HG03025 (cell line): ENCODE measurements around the gene PRPF6.
A peak's percentile ranks its signal among the peaks of the same experiment; 100 is the strongest.

Experiments used
- ATAC-seq: cut with Tn5 transposase; IDR thresholded peaks from one replicate; pipeline ENCODE4 v1.9.1; 2021; ENCODE audit warnings: mild to moderate bottlenecking, moderate library complexity; ENCODE audit not compliant: unreplicated experiment, low FRiP score

The PRPF6 gene, protein sequence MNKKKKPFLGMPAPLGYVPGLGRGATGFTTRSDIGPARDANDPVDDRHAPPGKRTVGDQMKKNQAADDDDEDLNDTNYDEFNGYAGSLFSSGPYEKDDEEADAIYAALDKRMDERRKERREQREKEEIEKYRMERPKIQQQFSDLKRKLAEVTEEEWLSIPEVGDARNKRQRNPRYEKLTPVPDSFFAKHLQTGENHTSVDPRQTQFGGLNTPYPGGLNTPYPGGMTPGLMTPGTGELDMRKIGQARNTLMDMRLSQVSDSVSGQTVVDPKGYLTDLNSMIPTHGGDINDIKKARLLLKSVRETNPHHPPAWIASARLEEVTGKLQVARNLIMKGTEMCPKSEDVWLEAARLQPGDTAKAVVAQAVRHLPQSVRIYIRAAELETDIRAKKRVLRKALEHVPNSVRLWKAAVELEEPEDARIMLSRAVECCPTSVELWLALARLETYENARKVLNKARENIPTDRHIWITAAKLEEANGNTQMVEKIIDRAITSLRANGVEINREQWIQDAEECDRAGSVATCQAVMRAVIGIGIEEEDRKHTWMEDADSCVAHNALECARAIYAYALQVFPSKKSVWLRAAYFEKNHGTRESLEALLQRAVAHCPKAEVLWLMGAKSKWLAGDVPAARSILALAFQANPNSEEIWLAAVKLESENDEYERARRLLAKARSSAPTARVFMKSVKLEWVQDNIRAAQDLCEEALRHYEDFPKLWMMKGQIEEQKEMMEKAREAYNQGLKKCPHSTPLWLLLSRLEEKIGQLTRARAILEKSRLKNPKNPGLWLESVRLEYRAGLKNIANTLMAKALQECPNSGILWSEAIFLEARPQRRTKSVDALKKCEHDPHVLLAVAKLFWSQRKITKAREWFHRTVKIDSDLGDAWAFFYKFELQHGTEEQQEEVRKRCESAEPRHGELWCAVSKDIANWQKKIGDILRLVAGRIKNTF

DNA sequence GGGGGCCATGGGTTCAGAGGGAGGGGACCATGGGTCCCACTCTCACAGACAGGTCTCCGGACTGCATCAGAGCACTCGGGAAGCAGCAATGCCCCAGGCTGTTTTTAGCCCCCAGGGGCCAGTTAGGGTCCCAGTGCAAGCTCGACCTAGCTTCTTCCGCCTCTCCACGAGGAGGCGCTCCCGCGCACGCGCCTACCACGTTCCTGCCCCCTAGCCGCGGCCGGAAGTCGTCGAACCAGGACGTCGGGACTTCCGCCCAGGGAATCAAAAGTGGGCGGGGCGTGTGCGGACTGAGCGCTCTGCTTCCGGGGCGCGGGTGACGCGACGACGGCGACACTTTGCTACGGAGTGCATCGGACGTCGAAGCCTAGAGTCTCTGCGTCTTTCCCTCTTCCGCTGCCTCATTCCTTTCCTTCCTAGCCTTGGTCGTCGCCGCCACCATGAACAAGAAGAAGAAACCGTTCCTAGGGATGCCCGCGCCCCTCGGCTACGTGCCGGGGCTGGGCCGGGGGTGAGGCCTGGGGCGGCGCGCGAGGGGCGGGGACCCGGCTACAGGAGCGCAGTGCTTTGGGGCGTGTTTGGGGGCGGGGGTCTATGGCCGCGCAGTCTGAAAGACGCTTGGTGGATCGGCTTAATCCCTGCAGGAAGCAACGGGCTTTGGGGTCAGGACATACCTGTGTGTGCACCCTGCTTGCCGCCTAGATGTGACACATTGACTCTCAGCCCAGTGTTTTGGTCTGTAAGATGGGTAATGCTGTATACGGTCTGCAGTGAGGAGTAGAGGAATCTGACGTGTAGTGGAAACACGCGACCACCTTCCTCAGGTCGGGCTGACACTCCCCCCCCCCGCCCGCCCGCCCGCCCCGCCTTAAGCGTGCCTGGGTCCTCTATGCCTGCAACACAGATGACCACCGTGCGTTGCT is at the start of gene PRPF6:
PRPF6 (plus strand) TSS at position 327 of the 923 bp plus-strand sequence; CDS start at position 441, 114 bp downstream.
- peak; percentile 51 for ATAC-seq

DNA sequence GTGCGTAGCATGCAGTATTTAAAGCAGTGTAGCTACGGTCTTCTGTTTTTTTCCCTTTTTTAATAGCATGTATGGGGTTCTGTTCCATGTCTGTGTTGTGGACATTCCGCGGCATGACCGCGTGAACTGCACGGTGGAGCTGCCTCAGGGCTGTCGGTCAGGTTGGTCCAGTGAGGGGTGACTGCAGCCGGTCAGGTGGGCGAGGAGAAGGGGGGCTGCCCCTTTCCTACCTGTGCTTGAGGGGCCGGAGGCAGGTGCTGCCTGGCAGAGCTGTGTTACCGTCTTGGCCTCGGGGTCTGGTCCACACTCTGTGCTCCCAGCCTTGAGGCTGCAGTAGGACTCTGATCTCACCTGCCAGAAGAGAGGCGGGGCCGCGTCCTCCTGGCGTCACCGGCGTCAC is 49.2 kb upstream of the PRPF6 start:
- no peak for ATAC-seq

DNA sequence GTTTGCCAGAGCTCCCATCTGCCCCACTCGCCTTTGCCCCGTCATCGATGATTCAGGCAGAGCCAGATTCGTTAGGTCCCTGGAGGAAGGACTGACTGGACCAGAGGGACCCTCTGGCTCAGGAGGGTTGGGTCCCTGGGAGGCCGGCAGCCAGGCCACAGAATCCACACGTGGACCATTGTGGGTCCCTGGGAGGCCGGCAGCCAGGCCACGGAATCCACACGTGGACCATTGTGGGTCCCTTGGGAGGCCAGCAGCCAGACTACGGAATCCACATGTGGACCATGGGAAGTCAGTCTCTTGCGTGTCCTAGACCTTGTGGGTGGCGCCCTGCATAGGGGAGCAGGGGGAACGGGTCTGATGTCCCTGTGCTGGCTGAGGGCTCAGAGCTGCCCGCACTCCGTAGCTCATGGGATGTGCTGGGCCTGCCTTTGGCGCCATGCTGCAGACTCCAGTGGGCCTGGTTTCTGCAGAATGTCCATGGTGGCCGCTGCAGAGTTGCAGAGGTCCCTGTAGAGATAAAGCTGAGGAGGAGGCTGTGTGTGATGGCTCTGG is 48.2 kb upstream of the PRPF6 start:
- ATAC-seq: no peak

DNA sequence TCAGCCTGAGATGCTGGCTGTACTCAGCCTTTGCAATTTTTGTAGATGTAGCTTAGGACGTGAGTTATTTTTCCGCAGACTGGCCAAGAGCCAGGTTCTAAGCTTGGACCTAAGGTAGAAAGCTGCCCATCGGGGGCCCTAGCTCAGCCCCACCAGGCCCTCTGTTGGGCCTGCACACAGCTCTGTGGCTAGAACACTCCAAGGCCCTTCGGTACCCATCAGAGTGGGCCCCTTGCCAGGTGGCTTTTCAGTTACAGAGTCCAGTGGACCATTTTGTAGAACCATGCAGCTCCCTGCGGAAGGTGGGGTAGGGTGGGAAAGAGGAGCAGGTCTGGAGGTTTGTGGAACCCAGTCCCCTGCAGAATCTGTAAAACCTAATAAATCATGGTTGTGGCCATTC is 47.3 kb upstream of the PRPF6 start:
- ATAC-seq: no peak

DNA sequence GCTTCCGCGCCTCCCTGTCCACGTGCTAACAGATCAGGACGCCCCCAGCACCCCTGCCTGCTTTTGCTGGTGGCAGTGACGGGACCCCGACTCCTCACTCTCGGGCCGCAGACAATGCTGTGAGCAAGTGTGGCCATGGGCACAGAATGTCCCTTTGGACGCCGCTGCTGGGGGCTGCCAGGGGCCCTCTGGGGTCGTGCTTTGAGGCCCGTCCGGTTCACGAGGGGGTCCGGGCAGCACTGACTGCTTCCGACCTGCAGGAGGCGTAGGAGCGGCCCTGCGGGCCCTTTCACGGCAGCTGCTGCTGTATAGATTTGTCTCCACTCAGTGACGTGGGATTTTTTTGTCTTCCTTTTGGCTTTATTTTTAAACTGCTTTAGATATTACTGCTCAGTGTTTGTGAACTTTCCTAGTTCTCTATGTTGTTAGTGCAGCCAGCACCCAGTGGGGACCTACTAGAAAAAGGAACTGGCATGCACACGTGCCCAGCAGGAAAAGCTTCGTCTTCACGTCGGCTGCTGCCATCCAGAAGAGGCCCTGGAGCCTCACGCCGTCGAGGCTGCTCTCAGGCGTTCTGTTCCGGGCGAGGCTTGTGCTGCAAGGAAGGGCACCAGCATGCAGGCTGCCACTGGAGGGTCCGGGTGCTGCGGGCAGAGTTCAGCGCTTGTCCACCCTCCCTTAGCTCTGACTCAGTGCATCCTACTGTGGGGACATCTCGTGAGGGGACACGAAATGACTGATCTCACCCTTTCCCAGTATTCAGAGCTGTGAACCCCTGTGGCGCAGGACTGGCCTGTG is 46.5 kb upstream of the PRPF6 start:
- no peak for ATAC-seq

DNA sequence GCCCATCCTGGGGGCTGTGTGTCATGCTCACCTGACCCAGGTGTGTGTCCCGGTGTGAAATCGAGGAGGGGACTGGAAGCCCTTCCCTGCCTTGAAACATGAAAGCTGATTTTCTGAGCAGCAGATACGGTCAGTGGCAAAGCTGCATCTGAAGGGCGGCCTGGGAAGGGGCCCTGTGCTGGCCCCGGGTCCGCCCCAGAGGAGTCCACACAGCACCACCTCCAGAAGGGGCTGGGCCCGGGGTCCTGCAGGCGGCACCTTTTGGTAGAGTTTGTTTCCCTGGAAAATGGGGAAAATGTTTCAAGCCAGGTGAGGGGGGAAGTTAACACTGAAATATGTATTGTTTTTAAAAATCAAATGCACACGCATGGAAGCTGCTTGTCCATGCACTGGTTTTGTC is 45.5 kb upstream of the PRPF6 start:
- no peak for ATAC-seq

DNA sequence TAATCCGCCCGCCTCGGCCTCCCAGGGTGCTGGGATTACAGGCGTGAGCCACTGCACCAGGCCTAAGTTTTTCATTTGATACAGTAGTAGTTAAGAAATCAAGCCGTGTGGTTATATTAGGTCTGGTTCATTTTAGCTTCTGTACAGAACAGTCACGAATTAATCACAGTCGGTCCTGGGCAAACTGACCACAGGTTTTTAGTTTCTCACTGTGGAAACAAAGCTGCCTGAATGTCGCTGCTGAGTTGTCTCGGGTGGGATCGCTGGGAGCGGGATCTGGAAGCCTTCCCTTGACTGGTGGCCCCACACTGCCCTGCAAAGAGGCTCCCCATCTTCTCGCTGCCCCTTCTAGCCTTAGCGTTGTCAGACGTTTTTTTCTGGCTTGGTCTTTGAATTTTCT is 43.3 kb upstream of the PRPF6 start:
- ATAC-seq: no peak

DNA sequence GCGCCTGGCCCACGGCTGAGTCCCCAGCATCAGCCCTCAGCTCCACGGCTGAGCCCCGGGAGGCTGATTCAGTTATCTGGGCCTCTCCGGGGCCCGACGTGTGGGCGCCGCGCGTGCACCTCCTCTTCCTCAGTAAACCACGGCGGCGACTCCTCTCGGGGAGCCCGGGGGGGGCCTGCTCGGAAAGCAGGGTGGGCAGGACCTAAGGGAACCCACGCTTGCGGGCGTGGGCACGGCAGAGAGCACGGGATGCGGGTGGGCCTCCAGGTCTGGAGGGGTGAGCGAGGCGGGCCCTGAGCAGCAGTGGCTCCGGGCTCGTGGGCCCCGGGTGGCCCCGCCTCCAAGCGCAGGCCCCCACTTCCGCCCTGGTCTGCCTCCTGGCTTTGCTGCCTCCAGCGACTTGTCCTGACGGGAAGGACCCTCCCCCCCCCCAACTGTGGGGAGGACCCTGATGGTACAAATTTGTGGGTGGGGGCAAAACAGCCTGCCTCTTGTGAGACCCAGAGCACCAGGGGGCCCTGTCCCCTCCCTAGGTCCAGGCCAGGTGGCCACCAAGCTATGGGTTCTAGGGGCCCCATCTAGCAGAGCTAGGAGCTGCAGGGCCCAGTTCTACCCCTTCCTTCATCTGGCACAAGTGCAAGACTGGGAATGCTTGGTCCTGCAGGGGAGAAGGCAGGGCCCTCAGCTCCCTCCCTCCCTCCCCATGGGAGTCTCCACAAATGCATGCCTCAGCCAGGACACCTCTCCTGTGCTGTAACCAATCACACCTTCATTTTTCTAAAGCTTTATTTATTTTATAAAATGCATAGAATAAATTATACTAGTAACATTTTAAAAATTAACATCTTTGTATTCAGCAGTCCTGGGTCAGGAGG is 41.6 kb upstream of the PRPF6 start:
- no peak for ATAC-seq

DNA sequence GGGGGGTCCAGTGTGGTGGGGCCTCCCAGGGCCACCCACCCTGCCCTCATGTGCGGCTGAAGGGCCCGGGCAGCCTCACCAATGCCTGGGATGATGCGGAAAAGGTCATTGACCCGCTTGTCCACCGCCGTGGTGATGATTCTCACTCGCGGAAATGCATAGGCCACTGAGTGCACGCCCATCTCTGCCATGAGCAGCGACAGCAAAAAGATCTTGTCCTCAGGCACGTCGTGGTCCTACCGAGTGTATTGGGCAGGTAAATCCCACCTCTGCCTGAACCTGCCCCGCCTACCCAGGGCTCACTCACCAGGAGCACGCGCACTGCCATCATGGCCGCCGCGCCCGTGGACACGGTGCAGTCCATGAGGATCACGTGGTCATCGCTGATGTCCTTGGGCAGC is 40.9 kb upstream of the PRPF6 start:
- no peak for ATAC-seq

DNA sequence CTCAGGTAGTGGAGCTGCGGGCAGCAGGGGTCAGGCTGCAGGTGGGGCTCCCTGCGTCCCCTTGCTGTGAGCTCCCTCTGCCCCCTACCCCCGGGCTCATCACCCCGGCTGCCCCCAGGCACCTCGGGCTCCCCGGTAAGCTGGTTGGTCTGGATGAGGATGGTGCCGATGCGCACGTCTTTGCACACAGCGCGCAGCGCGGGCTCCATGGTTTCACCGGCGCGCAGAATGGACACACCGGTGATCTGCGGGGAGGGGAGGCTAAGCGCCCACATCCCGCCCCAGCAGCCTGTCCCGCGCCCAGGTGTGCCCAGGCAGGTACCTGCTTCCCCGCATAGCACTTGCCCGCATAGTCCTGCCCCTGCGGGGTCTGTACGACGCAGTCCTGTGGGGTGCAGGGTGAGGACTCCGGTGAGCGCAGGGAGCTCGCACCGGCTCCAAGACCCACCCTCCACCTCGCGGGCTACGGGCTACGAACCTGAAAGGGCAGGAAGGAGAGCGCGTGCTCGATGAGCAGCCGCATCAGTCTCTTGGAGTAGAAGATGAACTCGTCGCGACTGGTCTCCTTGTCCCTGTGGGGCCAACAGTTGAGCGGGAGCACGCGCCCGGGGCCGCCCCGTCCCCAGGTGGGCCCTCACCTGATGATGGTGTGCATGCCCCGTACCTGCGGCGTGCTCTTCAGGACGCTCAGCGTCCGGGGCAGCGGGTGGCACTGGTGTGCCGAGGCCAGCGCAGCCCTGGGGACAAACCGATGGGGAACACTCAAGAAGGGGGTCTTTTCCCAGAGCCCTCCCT is 40.3 kb upstream of the PRPF6 start:
- ATAC-seq: no peak

DNA sequence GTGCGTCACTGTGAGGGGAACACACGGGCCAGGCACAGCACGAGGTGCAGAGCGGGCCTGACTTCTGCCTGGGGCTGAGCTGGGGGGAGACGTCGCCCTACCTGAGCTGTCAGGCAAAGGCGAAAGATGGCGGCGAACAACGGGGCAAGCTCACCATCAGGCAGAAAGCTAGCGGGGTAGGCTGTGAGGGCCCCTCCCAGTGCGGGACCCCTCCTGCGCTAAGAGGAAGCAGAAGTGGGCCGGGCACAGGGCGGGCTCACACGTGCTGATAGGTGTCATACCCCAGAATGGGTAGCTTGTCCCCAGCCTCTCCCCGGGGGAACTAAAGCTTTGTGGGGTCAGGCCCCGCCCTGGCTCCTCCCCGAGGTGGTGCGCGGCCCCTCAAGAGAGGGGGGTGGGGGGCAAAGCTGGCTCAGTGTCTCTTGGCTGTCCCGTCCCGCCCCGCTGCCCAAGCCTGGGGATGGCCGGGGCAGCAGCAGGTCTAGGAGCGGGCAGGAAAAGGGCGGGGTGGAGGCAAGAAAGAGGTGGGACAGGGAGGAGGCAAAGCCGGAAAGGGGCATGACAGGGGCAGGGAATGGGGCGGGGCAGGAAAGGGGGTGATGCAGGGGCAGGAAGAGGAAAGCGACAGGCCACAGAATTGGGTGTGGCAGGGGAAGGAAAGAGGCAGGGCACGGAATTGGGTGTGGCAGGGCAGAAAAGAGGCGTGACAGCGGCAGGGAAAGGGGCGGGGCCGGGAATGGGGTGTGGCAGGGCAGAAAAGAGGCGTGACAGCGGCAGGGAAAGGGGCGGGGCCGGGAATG is 39.5 kb upstream of the PRPF6 start:
- ATAC-seq: peak; percentile 32

DNA sequence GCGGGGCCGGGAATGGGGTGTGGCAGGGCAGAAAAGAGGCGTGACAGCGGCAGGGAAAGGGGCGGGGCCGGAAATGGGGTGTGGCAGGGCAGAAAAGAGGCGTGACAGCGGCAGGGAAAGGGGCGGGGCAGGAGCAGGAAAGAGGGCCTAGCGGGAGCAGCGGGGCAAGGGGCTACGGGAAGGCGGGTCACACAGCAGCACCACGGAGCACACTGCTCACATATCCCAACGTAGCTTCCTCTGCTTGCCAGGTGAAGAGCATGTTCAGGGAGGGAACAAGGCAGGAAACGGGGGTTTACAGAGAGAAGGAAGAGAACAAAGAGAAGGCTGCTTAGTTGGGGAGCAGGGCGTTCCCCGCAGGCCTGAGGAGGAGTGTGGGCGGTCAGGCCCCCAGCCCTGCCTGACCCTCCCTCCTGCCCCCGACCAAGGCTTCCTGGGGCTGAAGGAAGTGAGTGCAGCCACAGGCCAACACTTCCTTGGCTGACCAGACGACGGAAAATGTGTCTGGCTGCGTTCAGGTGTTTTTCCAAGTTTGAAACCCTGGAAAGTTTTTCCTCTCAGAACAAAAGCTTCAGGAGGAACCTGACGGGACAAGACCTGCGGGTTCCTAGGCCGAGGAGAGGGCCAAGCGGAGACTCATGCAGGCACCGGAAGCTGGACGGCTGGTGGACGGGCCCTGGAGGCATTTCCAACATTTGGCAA is 38.5 kb upstream of the PRPF6 start:
- ATAC-seq: no peak

DNA sequence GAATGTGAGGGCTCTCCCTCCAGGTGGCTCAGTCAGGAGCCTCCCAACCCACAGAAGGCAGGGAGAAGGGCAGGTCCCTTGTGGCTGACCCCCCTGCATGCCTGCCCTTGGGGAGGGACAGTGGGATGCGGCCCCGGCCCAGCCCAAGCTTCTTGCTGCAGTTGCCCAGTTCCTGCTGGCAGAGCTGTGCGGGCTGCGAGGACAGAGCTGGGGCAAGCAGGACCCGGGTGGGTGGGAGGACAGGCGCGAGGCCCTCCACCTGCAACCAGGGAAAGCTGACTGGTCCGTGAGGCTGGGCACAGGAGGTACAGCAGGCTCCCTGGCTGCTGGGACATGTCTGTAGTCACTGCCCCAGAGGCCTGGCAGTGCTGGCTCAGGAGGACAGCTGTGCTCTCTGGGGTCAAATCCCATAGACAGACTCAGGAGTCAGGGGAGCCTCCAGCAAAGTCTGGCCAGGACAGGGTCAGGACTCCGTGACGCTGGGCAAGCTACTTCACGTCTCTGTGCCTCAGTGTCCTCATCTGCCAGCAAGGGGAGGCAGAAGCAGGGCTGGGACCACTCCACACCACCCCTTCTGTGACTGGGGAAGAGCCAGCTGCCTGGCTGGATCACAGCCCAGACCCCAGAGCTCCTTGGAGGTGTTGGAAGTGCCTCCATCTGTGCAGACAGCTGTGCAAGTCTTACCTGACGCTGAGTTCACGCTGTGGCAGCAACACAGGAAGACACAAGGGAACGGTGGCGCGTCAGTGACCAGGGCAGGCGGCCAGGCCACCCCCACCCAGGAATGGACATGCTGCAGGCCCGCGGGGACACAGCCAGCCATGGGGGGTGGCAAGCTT is 37.7 kb upstream of the PRPF6 start:
- no peak for ATAC-seq

DNA sequence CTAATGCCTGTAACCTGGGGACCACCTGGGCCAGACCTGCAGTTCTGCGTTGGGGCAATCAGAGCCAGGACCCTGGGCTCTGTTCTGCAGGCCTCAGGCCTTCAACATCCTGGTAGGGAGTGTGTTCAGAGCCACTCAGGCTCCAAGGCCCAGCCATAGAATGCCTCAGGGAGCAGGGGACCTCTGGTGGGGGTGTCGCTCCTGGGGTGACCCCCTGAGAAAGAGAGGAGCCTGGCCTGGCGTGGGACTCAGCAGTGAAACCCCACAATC is 37.2 kb upstream of the PRPF6 start:
- no peak for ATAC-seq

DNA sequence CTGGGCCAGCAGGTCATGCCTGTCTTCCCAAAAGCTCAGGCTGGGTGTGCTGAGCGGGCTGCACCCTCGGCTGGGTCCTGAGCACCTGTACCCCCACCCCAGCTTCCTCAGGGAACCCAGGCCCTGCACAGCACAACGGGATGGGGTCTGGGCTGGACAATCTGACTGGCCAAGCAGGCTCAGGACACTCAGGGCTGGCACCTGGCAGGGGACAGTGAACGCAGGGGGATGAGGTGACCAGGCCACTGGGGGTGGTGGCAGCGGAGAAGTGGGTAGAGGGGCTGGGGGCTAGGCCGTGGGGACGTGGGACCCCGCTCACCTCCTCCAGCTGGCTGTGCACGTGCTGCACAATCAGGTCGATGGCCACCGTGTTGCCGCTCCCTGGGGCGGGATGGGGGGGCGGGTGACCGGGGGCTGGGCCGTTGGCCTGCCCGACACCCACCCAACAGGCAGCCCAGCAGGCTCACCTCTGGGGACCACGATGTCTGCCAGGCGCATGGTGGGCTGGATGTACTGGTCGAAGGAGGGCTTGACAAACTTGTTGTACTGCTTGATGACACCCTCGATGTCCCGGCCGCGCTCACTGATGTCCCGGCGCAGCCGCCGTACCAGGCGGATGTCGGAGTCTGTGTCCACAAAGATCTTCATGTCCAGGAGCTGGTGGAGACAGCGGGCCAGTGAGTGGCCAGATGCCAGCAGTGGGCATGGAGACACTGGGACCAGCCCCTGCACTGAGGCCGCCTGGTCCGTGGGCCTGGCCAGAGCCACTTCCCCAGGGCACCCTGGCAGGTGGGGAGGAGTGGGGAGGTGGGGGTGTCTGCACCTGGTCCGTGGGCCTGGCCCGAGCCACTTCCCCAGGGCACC is 36.6 kb upstream of the PRPF6 start:
- ATAC-seq: no peak
